Parietal lobe (tissue), 2 donors: Measurements from ENCODE around the gene DARS2. TPM values are rescaled to one million over a fixed set of nuclear protein-coding genes. Genes with fewer than 3 reads are reported as not detected.

Source experiments
- small RNA-seq: library from RNA; depleted of rRNA; stranded (forward); fragments of <200 nt; gene quantifications from one replicate; pipeline ENCODE3, GENCODE V24; 2014; ENCODE audit warnings: low replicate concordance
- total RNA-seq: library from RNA; depleted of rRNA; stranded (reverse); fragments of >200 nt; gene quantifications from one replicate; pipeline ENCODE4 v1.2.3, GENCODE V29; 2014

The DARS2 gene
- total RNA-seq = 16.9 TPM

DNA sequence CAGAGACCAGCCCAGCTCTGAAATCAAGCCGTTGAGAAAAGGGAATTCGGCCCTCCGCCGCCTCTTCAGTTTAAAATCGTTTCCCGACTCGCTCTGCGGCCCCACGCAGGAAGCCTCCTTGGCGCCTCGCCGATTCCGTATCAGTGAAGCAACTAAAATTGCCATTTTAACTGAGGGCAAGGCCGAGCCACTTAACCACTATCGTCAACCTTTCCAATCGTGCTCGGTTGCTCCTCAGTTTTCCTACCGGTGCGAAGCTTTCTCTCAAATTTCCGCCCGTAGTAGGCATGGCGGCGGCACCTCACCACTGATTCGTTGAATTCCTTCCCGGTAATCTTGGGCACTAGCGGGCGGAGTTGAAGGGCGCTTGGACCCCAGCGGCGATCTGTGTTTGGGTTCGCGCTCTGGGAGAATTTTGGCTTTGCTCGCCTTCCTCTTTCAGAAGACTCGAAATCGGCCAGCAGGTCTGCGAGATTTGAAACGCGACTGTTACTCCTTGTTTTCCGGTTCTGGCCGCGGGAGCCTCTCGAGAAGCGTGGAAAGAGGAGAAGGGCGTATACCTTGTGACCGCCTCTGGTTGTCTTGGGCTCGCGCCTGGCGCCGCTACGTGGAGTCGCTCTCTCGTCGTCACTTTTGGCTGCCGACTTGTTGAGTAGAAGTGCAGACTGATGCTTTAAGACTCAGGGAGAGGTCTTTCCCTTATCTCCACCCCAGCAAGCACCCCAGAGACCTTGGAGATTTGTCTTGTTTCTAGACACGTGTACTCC, at the start of gene DARS2, which contains the start of gene CENPL:
Gene DARS2 (plus strand): TSS at position 359 of the 767 bp plus-strand sequence. CDS start 557 bp downstream, outside the sequence.
Gene CENPL (minus strand): TSS at position 569 of the 767 bp plus-strand sequence. CDS start 13,584 bp downstream, outside the sequence.

GRCh38 chr1:173867753-173868265, 43.3 kb downstream of the DARS2 start, which contains the start of gene GAS5:
GAS5 (minus strand) TSS chr1:173867989.

GRCh38 chr1:173868266-173869020, 44.0 kb downstream of the DARS2 start, which contains the start of gene ZBTB37:
ZBTB37 (plus strand) TSS chr1:173868380; CDS start chr1:173870226, 1,846 bp downstream.

Small RNA genes within 50 kb of the gene (small RNA-seq; reads per million reads assigned to genes)
- gene RF00019 = not detected

Other genes starting within 250 kb of the DARS2 start
- 1.9 TPM for gene SLC9C2, start 221.6 kb upstream of the DARS2 start, total RNA-seq
- gene TEX50, start 189.3 kb upstream of the DARS2 start, total RNA-seq = not detected
- 21.3 TPM for gene ANKRD45, start 154.8 kb upstream of the DARS2 start, total RNA-seq
- 37.9 TPM for gene KLHL20, start 109.7 kb upstream of the DARS2 start, total RNA-seq
- gene CENPL, start 210 bp downstream of the DARS2 start, total RNA-seq = 16.6 TPM
- gene GAS5, start 43.3 kb downstream of the DARS2 start, total RNA-seq = 528 TPM
- 65.7 TPM for gene ZBTB37, start 43.7 kb downstream of the DARS2 start, total RNA-seq
- not detected for gene SERPINC1, start 92.7 kb downstream of the DARS2 start, total RNA-seq
- gene RC3H1, start 197.7 kb downstream of the DARS2 start, total RNA-seq = 59.8 TPM